Ishikawa (cell line): ENCODE results near the gene KRTAP10-7.

Experiments used
- CEBPB ChIP-seq: IDR thresholded peaks from 2 replicates; pipeline ENCODE4 v1.6.1; 2012
- EP300 ChIP-seq: IDR thresholded peaks from 2 replicates; pipeline ENCODE4 v1.6.1; 2012; ENCODE audit warnings: borderline replicate concordance
- FOXM1 ChIP-seq: IDR thresholded peaks from 2 replicates; pipeline ENCODE4 v1.6.1; 2012; ENCODE audit warnings: low read depth, borderline replicate concordance
- TEAD4 ChIP-seq: IDR thresholded peaks from 2 replicates; pipeline ENCODE4 v1.6.1; 2012
- YY1 ChIP-seq: IDR thresholded peaks from 2 replicates; pipeline ENCODE4 v1.6.1; 2012; ENCODE audit warnings: low read depth
- ZBTB7A ChIP-seq: IDR thresholded peaks from 2 replicates; pipeline ENCODE4 v1.6.1; 2012; ENCODE audit warnings: low read depth
- TF ChIP-seq, protein P1 (sequence below): IDR thresholded peaks from 2 replicates; pipeline ENCODE4 v1.6.1; 2012; ENCODE audit warnings: low read depth, mild to moderate bottlenecking
- TF ChIP-seq, protein P2 (sequence below): IDR thresholded peaks from 2 replicates; pipeline ENCODE4 v1.6.1; 2012

- TF ChIP-seq, protein P1, sequence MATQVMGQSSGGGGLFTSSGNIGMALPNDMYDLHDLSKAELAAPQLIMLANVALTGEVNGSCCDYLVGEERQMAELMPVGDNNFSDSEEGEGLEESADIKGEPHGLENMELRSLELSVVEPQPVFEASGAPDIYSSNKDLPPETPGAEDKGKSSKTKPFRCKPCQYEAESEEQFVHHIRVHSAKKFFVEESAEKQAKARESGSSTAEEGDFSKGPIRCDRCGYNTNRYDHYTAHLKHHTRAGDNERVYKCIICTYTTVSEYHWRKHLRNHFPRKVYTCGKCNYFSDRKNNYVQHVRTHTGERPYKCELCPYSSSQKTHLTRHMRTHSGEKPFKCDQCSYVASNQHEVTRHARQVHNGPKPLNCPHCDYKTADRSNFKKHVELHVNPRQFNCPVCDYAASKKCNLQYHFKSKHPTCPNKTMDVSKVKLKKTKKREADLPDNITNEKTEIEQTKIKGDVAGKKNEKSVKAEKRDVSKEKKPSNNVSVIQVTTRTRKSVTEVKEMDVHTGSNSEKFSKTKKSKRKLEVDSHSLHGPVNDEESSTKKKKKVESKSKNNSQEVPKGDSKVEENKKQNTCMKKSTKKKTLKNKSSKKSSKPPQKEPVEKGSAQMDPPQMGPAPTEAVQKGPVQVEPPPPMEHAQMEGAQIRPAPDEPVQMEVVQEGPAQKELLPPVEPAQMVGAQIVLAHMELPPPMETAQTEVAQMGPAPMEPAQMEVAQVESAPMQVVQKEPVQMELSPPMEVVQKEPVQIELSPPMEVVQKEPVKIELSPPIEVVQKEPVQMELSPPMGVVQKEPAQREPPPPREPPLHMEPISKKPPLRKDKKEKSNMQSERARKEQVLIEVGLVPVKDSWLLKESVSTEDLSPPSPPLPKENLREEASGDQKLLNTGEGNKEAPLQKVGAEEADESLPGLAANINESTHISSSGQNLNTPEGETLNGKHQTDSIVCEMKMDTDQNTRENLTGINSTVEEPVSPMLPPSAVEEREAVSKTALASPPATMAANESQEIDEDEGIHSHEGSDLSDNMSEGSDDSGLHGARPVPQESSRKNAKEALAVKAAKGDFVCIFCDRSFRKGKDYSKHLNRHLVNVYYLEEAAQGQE = no peak
- TF ChIP-seq, protein P2, sequence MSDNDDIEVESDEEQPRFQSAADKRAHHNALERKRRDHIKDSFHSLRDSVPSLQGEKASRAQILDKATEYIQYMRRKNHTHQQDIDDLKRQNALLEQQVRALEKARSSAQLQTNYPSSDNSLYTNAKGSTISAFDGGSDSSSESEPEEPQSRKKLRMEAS = no peak
- no peak for TF ChIP-seq ZBTB7A
- no peak for TF ChIP-seq YY1
- no peak for TF ChIP-seq CEBPB
- TF ChIP-seq EP300 = no peak
- TF ChIP-seq TEAD4 = no peak
- TF ChIP-seq FOXM1 = no peak
Measured at GRCh38 chr21:44555200-44555875, 45.1 kb upstream of the KRTAP10-7 start.
